Activated B cell treated with CpG ODN at 0.5 μM for 24 hours (primary cell): ENCODE data around the gene NUFIP1. TPM values are rescaled to one million over a fixed set of nuclear protein-coding genes. Genes with fewer than 3 reads are reported as not detected.

Source experiments
- ATAC-seq: fragments of 200-7000 bp; cut with Tn5 transposase; one replicate; pipeline ENCODE4 v1.10.0; 2021; ENCODE audit warnings: low read depth, mild to moderate bottlenecking, moderate library complexity
- CTCF ChIA-PET: fragments of 350-600 bp; sonication (Branson Sonifier 250); formaldehyde crosslinking; loops from one replicate; lab custom pipeline; 2021; ENCODE audit warnings: antibody characterized with exemption; lab: Charles Lee
- POLR2A ChIA-PET: fragments of 350-600 bp; sonication (Branson Sonifier 250); formaldehyde crosslinking; loops from one replicate; lab custom pipeline; 2021; ENCODE audit warnings: antibody characterized with exemption; lab: Charles Lee
- DNase-seq: peaks from one replicate; pipeline ENCODE4 v3.0.0; 2022
- H3K27ac Mint-ChIP-seq: one replicate; pipeline ENCODE4 v1.8.0; 2020; ENCODE audit warnings: mixed read lengths
- H3K27me3 Mint-ChIP-seq: one replicate; pipeline ENCODE4 v1.8.0; 2021; ENCODE audit warnings: mixed read lengths
- H3K36me3 Mint-ChIP-seq: one replicate; pipeline ENCODE4 v1.8.0; 2021; ENCODE audit warnings: low read depth, mixed read lengths
- H3K4me1 Mint-ChIP-seq: one replicate; pipeline ENCODE4 v1.8.0; 2021; ENCODE audit warnings: mixed read lengths
- H3K4me3 Mint-ChIP-seq: one replicate; pipeline ENCODE4 v1.8.0; 2020; ENCODE audit warnings: mild to moderate bottlenecking, mixed read lengths
- H3K9me3 Mint-ChIP-seq: one replicate; pipeline ENCODE4 v1.8.0; 2020; ENCODE audit warnings: mixed read lengths
- CTCF ChIP-seq: fragments of 200-600 bp; IDR thresholded peaks from one replicate; pipeline ENCODE4 v1.8.0; 2022; ENCODE audit warnings: antibody characterized with exemption, mild to moderate bottlenecking
- intact Hi-C: fragments of 100-400 bp; cut with micrococcal nuclease; formaldehyde crosslinking; loops from one replicate; pipeline ENCODE4 v1.15.1; 2024
- total RNA-seq: library from RNA; stranded (reverse); gene quantifications from 2 replicates; pipeline ENCODE4 v1.2.3, GENCODE V29; 2022

NUFIP1 gene
- total RNA-seq, 1 donor from 2014 or later, result 7.8 TPM

GRCh38 chr13:45016792-45017425 lies 27.6 kb upstream of the NUFIP1 start:
- intact Hi-C loops, result no loop called here
- Mint-ChIP-seq H3K4me3 (no peak overlapping the region), H3K36me3 (peaks cover 57% of the 10 kb centered on the region), H3K27me3 (no peaks in the 10 kb centered on the region), H3K4me1 (no peaks in the 10 kb centered on the region), H3K9me3 (no peaks in the 10 kb centered on the region), H3K27ac (no peak overlapping the region)
- ATAC-seq (no peak), DNase-seq (no peak)
- CTCF ChIA-PET, result no interaction called here
- TF ChIP-seq CTCF, result no peak
- POLR2A ChIA-PET, result no interaction called here

DNA sequence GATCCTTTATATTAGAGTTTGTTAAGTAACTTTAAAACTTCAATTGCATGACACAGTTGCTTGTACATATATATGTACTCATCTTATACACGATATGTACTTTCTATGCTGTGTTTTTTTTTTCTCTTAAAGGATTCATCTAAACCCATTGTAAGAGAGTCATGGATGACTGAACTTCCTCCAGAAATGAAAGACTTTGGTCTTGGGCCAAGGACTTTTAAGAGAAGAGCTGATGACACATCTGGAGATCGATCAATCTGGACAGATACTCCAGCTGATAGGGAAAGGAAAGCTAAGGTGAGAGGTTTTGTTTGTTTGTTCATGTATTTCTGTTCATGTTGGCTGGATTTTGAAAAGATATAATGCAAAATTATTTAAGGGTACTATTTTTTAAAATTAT lies 26.0 kb upstream of the NUFIP1 start:
- Mint-ChIP-seq H3K4me1 (no peaks in the 10 kb centered on the region), H3K27me3 (no peaks in the 10 kb centered on the region), H3K4me3 (no peak overlapping the region), H3K36me3 (peaks cover 58% of the 10 kb centered on the region), H3K9me3 (no peaks in the 10 kb centered on the region), H3K27ac (no peak overlapping the region)
- no peak for DNase-seq
- POLR2A ChIA-PET, result interaction anchor here (0.5 kb wide), 1 partner anchor 72 kb away, joined by 3 read pairs; no protein-coding TSS in a partner anchor
- no peak for ATAC-seq
- CTCF ChIA-PET, result no interaction called here
- no peak for TF ChIP-seq CTCF
- intact Hi-C loops, result no loop called here

- H3K9me3 Mint-ChIP-seq, result no peaks in the 10 kb centered on the region
- CTCF ChIA-PET, result no interaction called here
- TF ChIP-seq CTCF, result no peak
- H3K27ac Mint-ChIP-seq, result no peak overlapping the region
- H3K27me3 Mint-ChIP-seq, result no peaks in the 10 kb centered on the region
- POLR2A ChIA-PET, result no interaction called here
- ATAC-seq (no peak), DNase-seq (no peak)
- peaks cover 65% of the 10 kb centered on the region for H3K36me3 Mint-ChIP-seq
- intact Hi-C loops, result no loop called here
- no peaks in the 10 kb centered on the region for H3K4me1 Mint-ChIP-seq
- no peak overlapping the region for H3K4me3 Mint-ChIP-seq
Measured at GRCh38 chr13:45011198-45011597, 21.9 kb upstream of the NUFIP1 start.

- H3K36me3 Mint-ChIP-seq, result peaks cover 60% of the 10 kb centered on the region
- ATAC-seq, result no peak
- no peaks in the 10 kb centered on the region for H3K4me1 Mint-ChIP-seq
- intact Hi-C loops, result no loop called here
- CTCF ChIA-PET, result no interaction called here
- no peaks in the 10 kb centered on the region for H3K9me3 Mint-ChIP-seq
- no peaks in the 10 kb centered on the region for H3K27me3 Mint-ChIP-seq
- H3K4me3 Mint-ChIP-seq, result no peak overlapping the region
- TF ChIP-seq CTCF, result no peak
- H3K27ac Mint-ChIP-seq, result no peak overlapping the region
- POLR2A ChIA-PET, result no interaction called here
- DNase-seq, result no peak
Measured at GRCh38 chr13:45007823-45008222, 18.6 kb upstream of the NUFIP1 start.

- H3K36me3 Mint-ChIP-seq, result peaks cover 62% of the 10 kb centered on the region
- CTCF ChIA-PET, result no interaction called here
- POLR2A ChIA-PET, result no interaction called here
Measured at GRCh38 chr13:45007225-45007624, 18.0 kb upstream of the NUFIP1 start.

More at GRCh38 chr13:45007225-45007624, 18.0 kb upstream of the NUFIP1 start:
- no peak for ATAC-seq
- H3K4me1 Mint-ChIP-seq, result no peaks in the 10 kb centered on the region
- H3K27me3 Mint-ChIP-seq, result no peaks in the 10 kb centered on the region
- H3K27ac Mint-ChIP-seq, result no peak overlapping the region
- H3K4me3 Mint-ChIP-seq, result no peak overlapping the region
- intact Hi-C loops, result no loop called here
- no peak for DNase-seq
- TF ChIP-seq CTCF, result no peak
- H3K9me3 Mint-ChIP-seq, result no peaks in the 10 kb centered on the region
